Neural progenitor cell (in vitro differentiated cells): Measurements from ENCODE around the gene PCCA.

Source experiments
- CTCF ChIP-seq: fragments of 200-600 bp; sonication (generic); IDR thresholded peaks from 2 replicates; pipeline ENCODE4 v1.5.1; 2017; ENCODE audit warnings: antibody characterized with exemption, mild to moderate bottlenecking
- EZH2 ChIP-seq: fragments of 200-600 bp; sonication (generic); IDR thresholded peaks from 2 replicates; pipeline ENCODE4 v1.6.1; 2017; ENCODE audit warnings: antibody characterized with exemption, mild to moderate bottlenecking, moderate library complexity

- TF ChIP-seq CTCF: no peak
- TF ChIP-seq EZH2: no peak
Measured at GRCh38 chr13:100297413-100297812, 208.5 kb downstream of the PCCA start.
